ENCODE measurements around the gene MMP28.
"Not testable (repeated sequence)": the region's sequence is repeated elsewhere in the genome, so short reads cannot be mapped to it uniquely, and the experiment has no call there.

DNA sequence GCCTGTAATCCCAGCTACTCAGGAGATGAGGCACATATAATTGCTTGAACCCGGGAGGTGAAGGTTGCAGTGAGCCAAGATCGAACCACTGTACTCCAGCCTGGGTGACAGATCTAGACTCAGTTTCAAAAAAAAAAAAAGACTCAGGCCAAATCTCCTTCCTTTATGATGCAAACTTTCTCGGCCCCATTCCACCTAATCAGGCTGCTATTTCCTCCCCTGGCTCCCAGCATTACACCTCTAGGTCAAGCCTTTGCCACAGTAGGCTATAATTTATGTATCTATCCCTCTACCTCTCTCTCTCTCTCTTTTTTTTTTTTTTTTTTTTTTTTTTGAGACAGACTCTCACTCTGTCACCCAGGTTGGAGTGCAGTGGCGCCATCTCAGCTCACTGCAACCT, 43.9 kb downstream of the MMP28 start:
- TF ChIP-seq, protein P1, sequence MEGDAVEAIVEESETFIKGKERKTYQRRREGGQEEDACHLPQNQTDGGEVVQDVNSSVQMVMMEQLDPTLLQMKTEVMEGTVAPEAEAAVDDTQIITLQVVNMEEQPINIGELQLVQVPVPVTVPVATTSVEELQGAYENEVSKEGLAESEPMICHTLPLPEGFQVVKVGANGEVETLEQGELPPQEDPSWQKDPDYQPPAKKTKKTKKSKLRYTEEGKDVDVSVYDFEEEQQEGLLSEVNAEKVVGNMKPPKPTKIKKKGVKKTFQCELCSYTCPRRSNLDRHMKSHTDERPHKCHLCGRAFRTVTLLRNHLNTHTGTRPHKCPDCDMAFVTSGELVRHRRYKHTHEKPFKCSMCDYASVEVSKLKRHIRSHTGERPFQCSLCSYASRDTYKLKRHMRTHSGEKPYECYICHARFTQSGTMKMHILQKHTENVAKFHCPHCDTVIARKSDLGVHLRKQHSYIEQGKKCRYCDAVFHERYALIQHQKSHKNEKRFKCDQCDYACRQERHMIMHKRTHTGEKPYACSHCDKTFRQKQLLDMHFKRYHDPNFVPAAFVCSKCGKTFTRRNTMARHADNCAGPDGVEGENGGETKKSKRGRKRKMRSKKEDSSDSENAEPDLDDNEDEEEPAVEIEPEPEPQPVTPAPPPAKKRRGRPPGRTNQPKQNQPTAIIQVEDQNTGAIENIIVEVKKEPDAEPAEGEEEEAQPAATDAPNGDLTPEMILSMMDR (IDR thresholded peaks at IDR 0.05 in 8 of 11, conservative IDR thresholded peaks at IDR 0.05 in 3 of 11): not testable (repeated sequence)
- TF ChIP-seq POLR2A, POLR2AphosphoS5 (IDR thresholded peaks at IDR 0.05): not testable (repeated sequence)
